CD14-positive monocyte (primary cell): ENCODE results near the gene DIPK1A. TPM values are rescaled to one million over a fixed set of nuclear protein-coding genes. Genes with fewer than 3 reads are reported as not detected.

Experiments used
- DNase-seq, 3 donors: peaks; one replicate each; pipeline ENCODE4 v3.0.0-alpha.2; 2011 to 2022
- H2AFZ ChIP-seq: 2 replicates; pipeline ENCODE4 v1.6.0; 2012; ENCODE audit warnings: mild to moderate bottlenecking, low read depth, low read length, inconsistent platforms; ENCODE audit not compliant: insufficient read depth, poor library complexity, severe bottlenecking
- H3K27ac ChIP-seq, 2 donors: 1 replicate in 1 of 2; 2 replicates in 1 of 2; pipeline ENCODE4 v1.5.1; 2012 to 2013; ENCODE audit warnings: low read length in 2 of 2, control low read depth in 1 of 2, inconsistent platforms in 1 of 2, low read depth in 1 of 2, mild to moderate bottlenecking in 1 of 2
- H3K27me3 ChIP-seq, 2 donors: one replicate each; pipeline versions ENCODE4 v1.6.0 to v1.6.1; 2011 to 2013; ENCODE audit warnings: low read length in 2 of 2; ENCODE audit not compliant: control insufficient read depth in 2 of 2, insufficient read depth in 2 of 2
- H3K36me3 ChIP-seq, 2 donors: replicated peaks in 1 of 2; 1 replicate in 1 of 2; 2 replicates in 1 of 2; pipeline versions ENCODE4 v1.5.1 to v1.6.1; 2012 to 2013; ENCODE audit warnings: low read length in 2 of 2, control low read depth in 1 of 2, inconsistent platforms in 1 of 2, mild to moderate bottlenecking in 1 of 2; ENCODE audit not compliant: insufficient read depth in 2 of 2, control insufficient read depth in 1 of 2
- H3K4me1 ChIP-seq, 2 donors: 1 replicate in 1 of 2; 2 replicates in 1 of 2; pipeline versions ENCODE4 v1.5.1 to v1.6.1; 2012 to 2013; ENCODE audit warnings: low read length in 2 of 2, control low read depth in 1 of 2, inconsistent platforms in 1 of 2, mild to moderate bottlenecking in 1 of 2, moderate library complexity in 1 of 2; ENCODE audit not compliant: insufficient read depth in 2 of 2, control insufficient read depth in 1 of 2
- H3K4me2 ChIP-seq: replicated peaks from 2 replicates; pipeline ENCODE3; 2012; ENCODE audit warnings: low read length, moderate library complexity, mild to moderate bottlenecking; ENCODE audit not compliant: poor library complexity, severe bottlenecking; ENCODE audit errors: extremely low read depth
- H3K4me3 ChIP-seq, 3 experiments: fragments of 200-600 bp in 1 of 3; sonication (generic) in 1 of 3; replicated peaks in 1 of 3; 1 replicate in 2 of 3; 2 replicates in 1 of 3; pipeline ENCODE4 v1.5.1; 2011 to 2013; ENCODE audit warnings: low read length in 3 of 3, mild to moderate bottlenecking in 3 of 3, control low read depth in 2 of 3, low read depth in 2 of 3, inconsistent platforms in 1 of 3, moderate library complexity in 1 of 3
- H3K79me2 ChIP-seq: 2 replicates; pipeline ENCODE4 v1.6.0; 2012; ENCODE audit warnings: mild to moderate bottlenecking, control low read depth, inconsistent platforms, low read length, moderate library complexity; ENCODE audit not compliant: insufficient read depth
- H3K9ac ChIP-seq: 2 replicates; pipeline ENCODE4 v1.6.0; 2017; ENCODE audit warnings: low read length, mild to moderate bottlenecking; ENCODE audit not compliant: insufficient read depth, poor library complexity, severe bottlenecking
- H3K9me3 ChIP-seq, 2 donors: replicated peaks in 1 of 2; 1 replicate in 1 of 2; 2 replicates in 1 of 2; pipeline versions ENCODE4 v1.5.1 to v1.6.1; 2012 to 2013; ENCODE audit warnings: low read length in 2 of 2, control low read depth in 1 of 2; ENCODE audit not compliant: control insufficient read depth in 1 of 2, insufficient read depth in 1 of 2
- H4K20me1 ChIP-seq: 2 replicates; pipeline ENCODE4 v1.6.0; 2012; ENCODE audit warnings: mild to moderate bottlenecking, low read length, control low read depth, moderate library complexity; ENCODE audit not compliant: insufficient read depth
- H3K27ac Mint-ChIP-seq, 7 donors: one replicate each; pipeline ENCODE4 v1.8.0; 2020; ENCODE audit warnings: mild to moderate bottlenecking in 7 of 7, mixed read lengths in 7 of 7, moderate library complexity in 6 of 7, inconsistent platforms in 2 of 7
- H3K27me3 Mint-ChIP-seq, 3 donors: one replicate each; pipeline ENCODE4 v1.8.0; 2021 to 2022; ENCODE audit warnings: low read depth in 3 of 3, mild to moderate bottlenecking in 3 of 3, mixed read lengths in 3 of 3, moderate library complexity in 3 of 3, inconsistent platforms in 1 of 3
- H3K36me3 Mint-ChIP-seq, 2 donors: one replicate each; pipeline ENCODE4 v1.8.0; 2020; ENCODE audit warnings: mixed read lengths in 2 of 2, inconsistent platforms in 1 of 2, mild to moderate bottlenecking in 1 of 2
- H3K4me1 Mint-ChIP-seq: one replicate; pipeline ENCODE4 v1.8.0; 2020; ENCODE audit warnings: mild to moderate bottlenecking, mixed read lengths
- H3K4me3 Mint-ChIP-seq, 2 donors: one replicate each; pipeline ENCODE4 v1.8.0; 2020; ENCODE audit warnings: mild to moderate bottlenecking in 2 of 2, mixed read lengths in 2 of 2, moderate library complexity in 1 of 2
- H3K9me3 Mint-ChIP-seq, 7 donors: one replicate each; pipeline ENCODE4 v1.8.0; 2020 to 2022; ENCODE audit warnings: mixed read lengths in 7 of 7, mild to moderate bottlenecking in 6 of 7, moderate library complexity in 6 of 7, inconsistent platforms in 2 of 7
- CTCF ChIP-seq: fragments of 200-600 bp; IDR thresholded peaks from one replicate; pipeline ENCODE4 v1.8.0; 2022; ENCODE audit warnings: antibody characterized with exemption, mild to moderate bottlenecking
- WGBS: methylation state at CpG from one replicate; pipeline ENCODE4 v1.1.5; 2013; ENCODE audit warnings: missing lambda C conversion rate; ENCODE audit not compliant: insufficient coverage; 5-methylcytosine and 5-hydroxymethylcytosine counted together
- intact Hi-C, 2 donors: fragments of 100-400 bp; cut with micrococcal nuclease; formaldehyde crosslinking; loops; one replicate each; pipeline versions ENCODE4 v1.15.0 to v1.15.1; 2023
- polyA plus RNA-seq, 3 donors: library from polyadenylated mRNA; depleted of rRNA in 1 of 3; unstranded in 2 of 3; stranded (reverse) in 1 of 3; fragments of 300-500 nt in 2 of 3; fragments of >200 nt in 1 of 3; fragmentation: Illumina TruSeq in 2 of 3; gene quantifications; 1 replicate in 2 of 3; 2 replicates in 1 of 3; pipeline ENCODE4 v1.2.3, GENCODE V29; 2012 to 2021

The DIPK1A gene
- polyA plus RNA-seq, 3 donors, result 0.45 to 1.4 (median 0.83) TPM

GRCh38 chr1:92960395-92961130, 699 bp downstream of the DIPK1A start:
- no peaks in the 10 kb centered on the region for H3K36me3 Mint-ChIP-seq
- peaks cover 16% of the 10 kb centered on the region for H3K4me1 Mint-ChIP-seq
- Histone ChIP-seq H3K4me1 (peaks cover 25 to 29% of the 10 kb centered on the region in 2 donors), H3K27ac (peak overlapping the region; percentile 2 to 78), H4K20me1 (no peaks in the 10 kb centered on the region), H3K9ac (peak overlapping the region; percentile 74), H3K79me2 (no peaks in the 10 kb centered on the region), H3K9me3 (no peaks in the 10 kb centered on the region), H2AFZ (peak overlapping the region; percentile 90), H3K4me2 (peak overlapping the region; percentile 85), H3K27me3 (peaks cover 0 to 3% of the 10 kb centered on the region in 2 donors), H3K36me3 (no peaks in the 10 kb centered on the region), H3K4me3 (peak overlapping the region; percentile 42 to 93 (median 87))
- peaks cover 2 to 10% (median 7%) of the 10 kb centered on the region in 3 donors for H3K27me3 Mint-ChIP-seq
- intact Hi-C loops, result no loop called here
- WGBS, result under 1% methylated on average over 31 of the region's 44 CpGs
- peaks cover 0 to 5% (median 0%) of the 10 kb centered on the region in 7 donors for H3K9me3 Mint-ChIP-seq
- TF ChIP-seq CTCF, result peak; percentile 59
- peak; percentile 70 to 75 (median 75) for DNase-seq
- H3K27ac Mint-ChIP-seq, result peak overlapping the region; percentile 56 to 90 (median 85)
- H3K4me3 Mint-ChIP-seq, result peak overlapping the region; percentile 92 to 95

DNA sequence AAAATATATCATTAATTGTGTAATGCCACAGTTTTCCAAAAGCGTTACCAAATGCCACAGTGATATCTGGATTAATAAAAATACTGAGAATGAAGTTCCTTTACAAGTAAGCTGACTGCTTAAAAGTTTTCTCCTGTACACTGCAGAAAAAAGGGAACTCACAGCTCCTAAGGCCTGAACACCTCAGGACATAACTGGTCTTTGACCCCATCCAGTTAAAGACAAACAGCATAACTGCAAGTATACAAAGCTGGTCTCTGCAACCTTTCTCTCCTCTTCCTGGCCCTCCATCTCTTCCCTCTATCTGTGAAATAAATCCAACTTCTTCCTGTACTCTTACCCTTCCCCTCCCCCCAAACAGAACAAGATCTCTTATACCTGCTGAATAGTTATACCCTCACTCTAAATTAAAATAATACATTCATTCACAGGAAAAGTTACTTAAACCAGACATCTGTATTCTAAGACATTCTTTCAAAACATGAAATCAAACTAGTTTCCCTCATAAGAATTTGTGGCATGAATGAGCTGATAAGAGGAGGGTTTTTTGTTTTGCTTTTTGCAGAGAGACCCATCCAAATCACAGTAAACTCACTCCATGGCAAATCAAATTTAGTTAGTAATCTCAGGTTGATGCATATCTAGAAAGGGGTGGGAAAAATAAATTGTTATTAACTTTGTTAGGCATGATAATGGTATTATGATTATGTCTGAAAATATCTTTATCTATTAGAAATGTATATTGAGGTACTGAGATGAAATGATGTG, 2.9 kb downstream of the DIPK1A start:
- H3K27ac Mint-ChIP-seq, result no peak overlapping the region
- Histone ChIP-seq H3K27ac (no peak overlapping the region), H3K4me1 (peaks cover 28 to 36% of the 10 kb centered on the region in 2 donors), H3K27me3 (peaks cover 0 to 3% of the 10 kb centered on the region in 2 donors), H3K79me2 (peaks cover 4% of the 10 kb centered on the region), H3K9ac (no peak overlapping the region), H3K36me3 (no peaks in the 10 kb centered on the region), H3K4me3 (no peak overlapping the region), H3K4me2 (no peak overlapping the region), H3K9me3 (no peaks in the 10 kb centered on the region), H4K20me1 (no peaks in the 10 kb centered on the region), H2AFZ (no peak overlapping the region)
- no peak for DNase-seq
- H3K4me3 Mint-ChIP-seq, result no peak overlapping the region
- H3K36me3 Mint-ChIP-seq, result no peaks in the 10 kb centered on the region
- H3K9me3 Mint-ChIP-seq, result peaks cover 0 to 5% (median 0%) of the 10 kb centered on the region in 7 donors
- intact Hi-C loops, result no loop called here
- H3K4me1 Mint-ChIP-seq, result peaks cover 20% of the 10 kb centered on the region
- WGBS, result no CpG with 5 or more reads among the region's 1 CpG
- TF ChIP-seq CTCF, result no peak
- H3K27me3 Mint-ChIP-seq, result peaks cover 4 to 10% (median 7%) of the 10 kb centered on the region in 3 donors
